ENCODE data around the gene SCN3A. TPM values are rescaled to one million over a fixed set of nuclear protein-coding genes. Genes with fewer than 3 reads are reported as not detected.

Gene SCN3A
- total and polyA plus RNA-seq, 5 donors from 2014 or later, result 0.09 TPM; not detected in 4

DNA sequence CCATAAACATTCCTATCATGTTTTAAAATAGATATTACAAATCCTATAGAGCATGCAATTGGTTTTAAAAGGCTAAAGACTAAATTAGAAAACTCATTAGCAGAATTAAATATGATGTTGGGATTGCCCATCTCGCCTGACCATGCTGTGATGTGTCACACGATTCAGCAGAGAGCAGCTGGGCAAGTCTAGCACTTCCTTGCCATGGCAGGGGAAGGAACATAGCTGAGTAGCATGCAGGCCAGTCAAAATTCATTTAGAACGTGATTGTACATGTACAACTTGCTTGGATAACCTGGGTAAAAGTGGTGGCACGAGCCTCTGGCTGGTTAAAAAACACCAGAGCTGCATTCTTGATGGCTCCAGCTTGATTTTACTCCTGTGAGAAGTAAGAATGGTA is 81.3 kb downstream of the SCN3A start:
- no peaks in the 10 kb centered on the region for H3K9me3 Mint-ChIP-seq
- H3K4me1 Mint-ChIP-seq, result no peaks in the 10 kb centered on the region

DNA sequence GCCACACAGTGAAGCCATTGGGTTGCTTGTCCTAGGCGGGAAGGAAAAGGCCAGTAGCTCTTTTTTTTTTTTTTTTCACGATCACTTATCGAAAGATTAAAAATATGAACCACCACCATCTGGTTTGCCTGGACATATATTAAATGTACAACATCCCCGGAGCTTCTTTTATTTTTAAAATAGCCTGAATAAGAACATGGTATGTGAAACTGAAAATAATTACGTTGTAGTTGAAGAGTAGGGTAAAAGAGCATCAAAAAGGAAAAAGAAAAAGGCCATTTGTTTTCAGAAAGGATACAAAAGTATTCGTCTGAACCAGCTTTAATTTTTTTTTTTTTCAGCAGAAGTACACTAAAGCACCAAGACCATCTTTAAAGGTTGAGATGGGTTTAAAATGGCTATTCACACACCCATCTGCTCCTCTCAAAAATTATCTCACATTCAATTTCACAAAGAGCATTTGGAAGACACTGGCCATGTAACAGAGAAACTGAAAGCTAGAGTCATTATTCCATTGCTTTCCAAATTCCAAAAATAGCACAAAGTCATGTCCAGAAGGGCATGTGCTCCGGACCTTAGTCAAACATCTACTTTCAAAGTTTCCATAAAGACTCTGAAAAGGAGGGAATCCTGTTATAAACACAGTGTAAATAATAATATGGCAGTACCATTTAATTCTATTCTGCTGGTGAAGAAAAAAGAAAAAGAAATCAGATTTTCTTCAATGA is 82.9 kb downstream of the SCN3A start:
- Histone ChIP-seq H3K27ac (ENCODE audit: insufficient read depth, low read length, poor library complexity, severe bottlenecking) (no peak overlapping the region), H3K4me1 (ENCODE audit: control insufficient read depth, insufficient read depth, low read length, poor library complexity, severe bottlenecking) (no peaks in the 10 kb centered on the region)
- no peak for ATAC-seq (ENCODE audit: low read depth in 2 of 2)

More for the DNA sequence above, 81.3 kb downstream of the SCN3A start:
- no peaks in the 10 kb centered on the region for H3K27me3 ChIP-seq (ENCODE audit: control insufficient read depth, insufficient read depth, low read length)
- DNase-seq (no peak), ATAC-seq (ENCODE audit: low read depth in 2 of 2) (no peak)
- Mint-ChIP-seq H3K27ac (no peak overlapping the region), H3K27me3 (no peaks in the 10 kb centered on the region), H3K4me3 (no peak overlapping the region), H3K36me3 (no peaks in the 10 kb centered on the region)
- H3K27ac ChIP-seq (ENCODE audit: insufficient read depth, low read length, poor library complexity, severe bottlenecking), result no peak overlapping the region
- H3K4me1 ChIP-seq (ENCODE audit: control insufficient read depth, insufficient read depth, low read length, poor library complexity, severe bottlenecking), result no peaks in the 10 kb centered on the region
- no peak overlapping the region for H3K4me3 ChIP-seq (ENCODE audit: low read depth, low read length)
- no peaks in the 10 kb centered on the region for H3K36me3 ChIP-seq (ENCODE audit: control insufficient read depth, insufficient read depth, low read length)
- no peaks in the 10 kb centered on the region for H3K9me3 ChIP-seq (ENCODE audit: control insufficient read depth in 2 of 2, low read length in 2 of 2)

GRCh38 chr2:165115258-165115657 is 88.6 kb downstream of the SCN3A start:
- no peak for ATAC-seq (ENCODE audit: low read depth in 2 of 2)
- DNase-seq, result no peak
- Histone ChIP-seq H3K27ac (ENCODE audit: insufficient read depth, low read length, poor library complexity, severe bottlenecking) (no peak overlapping the region), H3K4me3 (ENCODE audit: low read depth, low read length) (no peak overlapping the region), H3K4me1 (ENCODE audit: control insufficient read depth, insufficient read depth, low read length, poor library complexity, severe bottlenecking) (no peaks in the 10 kb centered on the region), H3K9me3 (ENCODE audit: control insufficient read depth in 2 of 2, low read length in 2 of 2) (no peaks in the 10 kb centered on the region), H3K27me3 (ENCODE audit: control insufficient read depth, insufficient read depth, low read length) (no peaks in the 10 kb centered on the region), H3K36me3 (ENCODE audit: control insufficient read depth, insufficient read depth, low read length) (no peaks in the 10 kb centered on the region)
- H3K27ac Mint-ChIP-seq, result no peak overlapping the region
- peaks cover 0 to 3% (median 0%) of the 10 kb centered on the region in 7 donors for H3K9me3 Mint-ChIP-seq
- H3K4me1 Mint-ChIP-seq, result no peaks in the 10 kb centered on the region
- H3K36me3 Mint-ChIP-seq, result no peaks in the 10 kb centered on the region
- H3K4me3 Mint-ChIP-seq, result no peak overlapping the region
- no peaks in the 10 kb centered on the region for H3K27me3 Mint-ChIP-seq

More for the DNA sequence above, 82.9 kb downstream of the SCN3A start:
- Histone ChIP-seq H3K9me3 (ENCODE audit: control insufficient read depth in 2 of 2, low read length in 2 of 2) (no peaks in the 10 kb centered on the region), H3K4me3 (ENCODE audit: low read depth, low read length) (no peak overlapping the region), H3K36me3 (ENCODE audit: control insufficient read depth, insufficient read depth, low read length) (no peaks in the 10 kb centered on the region), H3K27me3 (ENCODE audit: control insufficient read depth, insufficient read depth, low read length) (no peaks in the 10 kb centered on the region)
- Mint-ChIP-seq H3K9me3 (peaks cover 0 to 3% (median 0%) of the 10 kb centered on the region in 7 donors), H3K4me1 (no peaks in the 10 kb centered on the region), H3K4me3 (no peak overlapping the region), H3K36me3 (no peaks in the 10 kb centered on the region), H3K27me3 (no peaks in the 10 kb centered on the region), H3K27ac (no peak overlapping the region)
- DNase-seq, result no peak

GRCh38 chr2:165114346-165114939 is 89.4 kb downstream of the SCN3A start:
- ATAC-seq (ENCODE audit: low read depth in 2 of 2), result no peak
- Mint-ChIP-seq H3K27me3 (no peaks in the 10 kb centered on the region), H3K4me3 (no peak overlapping the region), H3K9me3 (peaks cover 0 to 3% (median 1%) of the 10 kb centered on the region in 7 donors), H3K27ac (no peak overlapping the region), H3K4me1 (no peaks in the 10 kb centered on the region), H3K36me3 (no peaks in the 10 kb centered on the region)
- H3K27ac ChIP-seq (ENCODE audit: insufficient read depth, low read length, poor library complexity, severe bottlenecking), result no peak overlapping the region
- H3K4me1 ChIP-seq (ENCODE audit: control insufficient read depth, insufficient read depth, low read length, poor library complexity, severe bottlenecking), result no peaks in the 10 kb centered on the region
- H3K4me3 ChIP-seq (ENCODE audit: low read depth, low read length), result no peak overlapping the region
- H3K27me3 ChIP-seq (ENCODE audit: control insufficient read depth, insufficient read depth, low read length), result no peaks in the 10 kb centered on the region
- no peaks in the 10 kb centered on the region for H3K36me3 ChIP-seq (ENCODE audit: control insufficient read depth, insufficient read depth, low read length)
- DNase-seq, result no peak
- no peaks in the 10 kb centered on the region for H3K9me3 ChIP-seq (ENCODE audit: control insufficient read depth in 2 of 2, low read length in 2 of 2)

GRCh38 chr2:165113414-165113813 is 90.4 kb downstream of the SCN3A start:
- no peaks in the 10 kb centered on the region for H3K27me3 ChIP-seq (ENCODE audit: control insufficient read depth, insufficient read depth, low read length)
- no peaks in the 10 kb centered on the region for H3K27me3 Mint-ChIP-seq
- H3K27ac Mint-ChIP-seq, result no peak overlapping the region
- H3K36me3 ChIP-seq (ENCODE audit: control insufficient read depth, insufficient read depth, low read length), result no peaks in the 10 kb centered on the region
- H3K4me3 Mint-ChIP-seq, result no peak overlapping the region
- ATAC-seq (ENCODE audit: low read depth in 2 of 2) (no peak), DNase-seq (no peak)
- no peaks in the 10 kb centered on the region for H3K9me3 ChIP-seq (ENCODE audit: control insufficient read depth in 2 of 2, low read length in 2 of 2)
- peaks cover 0 to 3% (median 1%) of the 10 kb centered on the region in 7 donors for H3K9me3 Mint-ChIP-seq
- no peak overlapping the region for H3K4me3 ChIP-seq (ENCODE audit: low read depth, low read length)
- H3K4me1 ChIP-seq (ENCODE audit: control insufficient read depth, insufficient read depth, low read length, poor library complexity, severe bottlenecking), result no peaks in the 10 kb centered on the region
- no peak overlapping the region for H3K27ac ChIP-seq (ENCODE audit: insufficient read depth, low read length, poor library complexity, severe bottlenecking)
- no peaks in the 10 kb centered on the region for H3K36me3 Mint-ChIP-seq
- no peaks in the 10 kb centered on the region for H3K4me1 Mint-ChIP-seq

DNA sequence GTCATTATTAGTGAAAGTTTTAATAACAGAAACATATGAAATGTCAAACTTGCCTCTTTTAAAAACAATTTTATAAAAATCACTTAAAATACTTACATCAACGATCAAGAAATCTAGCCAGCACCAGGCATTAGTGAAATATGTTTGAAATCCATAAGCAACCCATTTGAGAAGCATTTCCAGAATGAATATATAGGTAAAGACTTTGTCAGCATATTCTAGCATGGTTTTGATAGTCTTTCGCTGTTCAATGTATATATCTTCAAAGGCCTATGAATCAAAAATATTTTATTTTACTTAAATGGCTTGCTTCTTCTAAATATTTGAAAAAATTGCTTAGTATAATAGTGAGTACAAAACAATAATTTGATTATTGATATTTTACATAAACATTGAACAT is 91.1 kb downstream of the SCN3A start:
- H3K27ac ChIP-seq (ENCODE audit: insufficient read depth, low read length, poor library complexity, severe bottlenecking), result no peak overlapping the region
- H3K9me3 Mint-ChIP-seq, result peaks cover 0 to 3% (median 1%) of the 10 kb centered on the region in 7 donors
- H3K27ac Mint-ChIP-seq, result no peak overlapping the region
- no peaks in the 10 kb centered on the region for H3K4me1 ChIP-seq (ENCODE audit: control insufficient read depth, insufficient read depth, low read length, poor library complexity, severe bottlenecking)
- no peak overlapping the region for H3K4me3 ChIP-seq (ENCODE audit: low read depth, low read length)
- no peak overlapping the region for H3K4me3 Mint-ChIP-seq
- H3K4me1 Mint-ChIP-seq, result no peaks in the 10 kb centered on the region
- no peaks in the 10 kb centered on the region for H3K36me3 Mint-ChIP-seq
- no peaks in the 10 kb centered on the region for H3K27me3 ChIP-seq (ENCODE audit: control insufficient read depth, insufficient read depth, low read length)
- DNase-seq (no peak), ATAC-seq (ENCODE audit: low read depth in 2 of 2) (no peak)
- H3K9me3 ChIP-seq (ENCODE audit: control insufficient read depth in 2 of 2, low read length in 2 of 2), result no peaks in the 10 kb centered on the region
- no peaks in the 10 kb centered on the region for H3K36me3 ChIP-seq (ENCODE audit: control insufficient read depth, insufficient read depth, low read length)
- no peaks in the 10 kb centered on the region for H3K27me3 Mint-ChIP-seq

DNA sequence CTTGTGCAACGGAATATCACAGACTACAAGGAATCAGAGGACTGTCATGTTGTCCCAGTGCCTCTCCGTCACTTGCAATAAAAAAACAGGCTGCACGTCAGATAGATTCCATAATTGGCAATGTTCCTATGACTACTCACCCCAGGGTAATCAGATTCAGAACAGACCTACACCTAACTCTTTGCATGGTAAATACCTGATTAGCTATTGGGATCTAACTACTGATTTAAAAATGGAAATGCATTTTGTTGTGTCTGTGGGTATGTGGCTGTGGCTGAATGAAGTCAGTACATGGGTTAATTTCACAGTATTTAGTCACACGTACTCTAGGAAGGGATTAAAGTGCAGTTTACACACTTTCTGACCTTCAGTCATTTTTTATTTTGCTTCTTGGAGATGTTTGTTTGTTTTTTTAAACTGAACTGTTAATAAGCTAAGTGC is 91.7 kb downstream of the SCN3A start:
- H3K27ac Mint-ChIP-seq, result no peak overlapping the region
- H3K36me3 Mint-ChIP-seq, result no peaks in the 10 kb centered on the region
- no peaks in the 10 kb centered on the region for H3K4me1 Mint-ChIP-seq
- no peaks in the 10 kb centered on the region for H3K27me3 Mint-ChIP-seq
- no peaks in the 10 kb centered on the region for H3K27me3 ChIP-seq (ENCODE audit: control insufficient read depth, insufficient read depth, low read length)
- no peaks in the 10 kb centered on the region for H3K36me3 ChIP-seq (ENCODE audit: control insufficient read depth, insufficient read depth, low read length)
- H3K4me3 Mint-ChIP-seq, result no peak overlapping the region
- no peak overlapping the region for H3K27ac ChIP-seq (ENCODE audit: insufficient read depth, low read length, poor library complexity, severe bottlenecking)
- ATAC-seq (ENCODE audit: low read depth in 2 of 2) (no peak), DNase-seq (no peak)
- H3K4me1 ChIP-seq (ENCODE audit: control insufficient read depth, insufficient read depth, low read length, poor library complexity, severe bottlenecking), result no peaks in the 10 kb centered on the region
- peaks cover 0 to 3% (median 1%) of the 10 kb centered on the region in 7 donors for H3K9me3 Mint-ChIP-seq
- H3K9me3 ChIP-seq (ENCODE audit: control insufficient read depth in 2 of 2, low read length in 2 of 2), result no peaks in the 10 kb centered on the region
- H3K4me3 ChIP-seq (ENCODE audit: low read depth, low read length), result no peak overlapping the region

DNA sequence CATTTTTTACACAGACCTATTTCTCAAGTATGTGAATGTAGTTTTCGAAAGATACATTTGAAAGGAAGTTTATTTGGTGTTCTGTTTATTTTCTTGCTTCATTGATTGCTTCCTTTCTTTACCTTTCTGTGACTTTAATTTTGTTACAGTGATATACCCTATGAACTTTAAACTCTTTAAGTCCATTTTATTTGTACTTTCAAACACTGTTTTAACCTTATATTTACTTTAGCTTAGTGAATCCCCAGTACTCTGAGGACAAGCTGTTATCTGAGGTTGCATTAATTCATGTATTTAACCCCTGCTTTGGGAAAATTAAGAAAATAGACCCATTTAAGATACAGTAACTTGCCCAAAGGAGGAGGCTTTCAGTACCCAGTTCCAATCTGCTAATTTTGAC is 93.5 kb downstream of the SCN3A start:
- Mint-ChIP-seq H3K4me1 (no peaks in the 10 kb centered on the region), H3K36me3 (no peaks in the 10 kb centered on the region), H3K27ac (no peak overlapping the region), H3K9me3 (peaks cover 0 to 2% (median 0%) of the 10 kb centered on the region in 7 donors), H3K4me3 (no peak overlapping the region), H3K27me3 (no peaks in the 10 kb centered on the region)
- Histone ChIP-seq H3K9me3 (ENCODE audit: control insufficient read depth in 2 of 2, low read length in 2 of 2) (no peaks in the 10 kb centered on the region), H3K4me1 (ENCODE audit: control insufficient read depth, insufficient read depth, low read length, poor library complexity, severe bottlenecking) (no peaks in the 10 kb centered on the region), H3K27me3 (ENCODE audit: control insufficient read depth, insufficient read depth, low read length) (no peaks in the 10 kb centered on the region), H3K36me3 (ENCODE audit: control insufficient read depth, insufficient read depth, low read length) (no peaks in the 10 kb centered on the region), H3K4me3 (ENCODE audit: low read depth, low read length) (no peak overlapping the region), H3K27ac (ENCODE audit: insufficient read depth, low read length, poor library complexity, severe bottlenecking) (no peak overlapping the region)
- no peak for DNase-seq
- no peak for ATAC-seq (ENCODE audit: low read depth in 2 of 2)

All from CD4-positive, CD25-positive, alpha-beta regulatory T cell (primary cell).